Stomach (tissue), 9 donors: ENCODE results near the gene RAP2A. TPM values are rescaled to one million over a fixed set of nuclear protein-coding genes. Genes with fewer than 3 reads are reported as not detected.

ENCODE experiments used
- DNase-seq, 2 donors: peaks; one replicate each; pipeline versions ENCODE4 v3.0.0 to v3.0.0-alpha.2; 2013 to 2019
- H3K27ac ChIP-seq, 5 donors: fragments of 200-600 bp in 4 of 5; sonication (generic) in 4 of 5; one replicate each; pipeline ENCODE4 v1.5.1; 2013 to 2019; ENCODE audit warnings: mild to moderate bottlenecking in 1 of 5, moderate library complexity in 1 of 5
- H3K27me3 ChIP-seq, 3 donors: fragments of 200-600 bp; sonication (generic); one replicate each; pipeline ENCODE4 v1.5.1; 2017 to 2019; ENCODE audit warnings: mixed run types in 1 of 3
- H3K36me3 ChIP-seq, 4 donors: fragments of 200-600 bp; sonication (generic); 1 replicate in 3 of 4; 2 replicates in 1 of 4; pipeline ENCODE4 v1.5.1; 2016 to 2019
- H3K4me1 ChIP-seq, 4 donors: fragments of 200-600 bp; sonication (generic); one replicate each; pipeline ENCODE4 v1.5.1; 2016 to 2019
- H3K4me3 ChIP-seq, 4 donors: fragments of 200-600 bp; sonication (generic) in 3 of 4; one replicate each; pipeline ENCODE4 v1.5.1; 2016 to 2019; ENCODE audit warnings: mild to moderate bottlenecking in 1 of 4
- H3K9me3 ChIP-seq, 4 donors: fragments of 200-600 bp; sonication (generic); one replicate each; pipeline ENCODE4 v1.5.1; 2016 to 2019
- CTCF ChIP-seq, 7 experiments: fragments of 450-650 bp in 4 of 7; fragments of 200-600 bp in 3 of 7; sonication (generic) in 3 of 7; IDR thresholded peaks; one replicate each; pipeline ENCODE4 v1.5.1; 2016 to 2019; ENCODE audit warnings: antibody characterized with exemption in 7 of 7, control low read depth in 2 of 7, mild to moderate bottlenecking in 1 of 7
- EP300 ChIP-seq: sonication (generic); formaldehyde crosslinking; IDR thresholded peaks from one replicate; pipeline ENCODE4 v1.6.1; 2017; ENCODE audit warnings: antibody characterized with exemption
- POLR2A ChIP-seq, 4 donors: fragments of 450-650 bp; IDR thresholded peaks; one replicate each; pipeline ENCODE4 v1.6.1; 2016; ENCODE audit warnings: antibody characterized with exemption in 4 of 4, control low read depth in 2 of 4, mild to moderate bottlenecking in 1 of 4, moderate library complexity in 1 of 4
- POLR2AphosphoS5 ChIP-seq, 3 donors: sonication (generic); formaldehyde crosslinking; IDR thresholded peaks; one replicate each; pipeline ENCODE4 v1.6.1; 2016; ENCODE audit warnings: antibody characterized with exemption in 3 of 3
- WGBS, 5 donors: extraction: QIAGEN DNeasy Blood & Tissue Kit in 3 of 5; methylation state at CpG; one replicate each; pipeline versions ENCODE4 v1.1.5 to v1.1.7; 2013 to 2018; 5-methylcytosine and 5-hydroxymethylcytosine counted together
- intact Hi-C: fragments of 100-400 bp; cut with DNase I; formaldehyde crosslinking; loops from one replicate; pipeline ENCODE4 v1.15.1; 2023; ENCODE audit warnings: low total_unique reads
- polyA plus RNA-seq, 3 donors: library from polyadenylated mRNA; stranded (reverse); fragments of 200-250 nt; gene quantifications; one replicate each; pipeline ENCODE4 v1.2.3, GENCODE V29; 2013
- total RNA-seq, 5 donors: library from RNA; depleted of rRNA; stranded (reverse); fragments of >200 nt; gene quantifications; one replicate each; pipeline versions ENCODE4 v1.1.0 to v1.2.3, GENCODE V29; 2014 to 2016
- donor health status: healthy with polysubstance abuse.
- donor health status: Bipolar disorder and iron deficiency.
- donor health status: healthy.

RAP2A gene
- total and polyA plus RNA-seq, 8 donors, result 2.6 to 51.0 (median 8.6) TPM

- Histone ChIP-seq H3K9me3 (no peaks in the 10 kb centered on the region), H3K36me3 (no peaks in the 10 kb centered on the region), H3K27me3 (no peaks in the 10 kb centered on the region), H3K4me3 (no peak overlapping the region), H3K27ac (no peak overlapping the region), H3K4me1 (peaks cover 0 to 28% (median 15%) of the 10 kb centered on the region in 4 donors)
- intact Hi-C loops, result no loop called here
- DNase-seq, result no peak
- no peak for TF ChIP-seq POLR2AphosphoS5 (IDR thresholded peaks at IDR 0.05)
- no peak for TF ChIP-seq CTCF (IDR thresholded peaks at IDR 0.05)
- TF ChIP-seq EP300, result no peak
- TF ChIP-seq POLR2A (IDR thresholded peaks at IDR 0.05), result no peak
- WGBS, 5 donors, result 79 to 84% (median 81%) methylated on average over 4 of the region's 4 CpGs
These were observed 2.7 kb upstream of the RAP2A start for GRCh38 chr13:97431171-97431764.

- DNase-seq, result no peak
- 5 to 8% (median 7%) methylated on average over 19 of the region's 19 CpGs for WGBS, 5 donors
These were observed 1.6 kb upstream of the RAP2A start for GRCh38 chr13:97432232-97432916.

GRCh38 chr13:97432917-97433726, 847 bp upstream of the RAP2A start:
- DNase-seq, result peak; percentile 98 to 100
- TF ChIP-seq CTCF (IDR thresholded peaks at IDR 0.05) (no peak), POLR2AphosphoS5 (IDR thresholded peaks at IDR 0.05) (peak; percentile 54 to 76 (median 72))
- Histone ChIP-seq H3K36me3 (no peaks in the 10 kb centered on the region), H3K27ac (peak overlapping the region; percentile 94 to 100 (median 99)), H3K9me3 (no peaks in the 10 kb centered on the region), H3K4me3 (peak overlapping the region; percentile 67 to 80 (median 76)), H3K4me1 (peaks cover 0 to 41% (median 26%) of the 10 kb centered on the region in 4 donors), H3K27me3 (no peaks in the 10 kb centered on the region)
- intact Hi-C loops, result no loop called here
- WGBS, 5 donors, result 0 to 1% (median 0%) methylated on average over 33 to 50 of the region's 50 CpGs

More at GRCh38 chr13:97432232-97432916, 1.6 kb upstream of the RAP2A start:
- Histone ChIP-seq H3K9me3 (no peaks in the 10 kb centered on the region), H3K36me3 (no peaks in the 10 kb centered on the region), H3K4me1 (peaks cover 0 to 37% (median 20%) of the 10 kb centered on the region in 4 donors), H3K4me3 (peak overlapping the region; percentile 67 to 80 (median 76)), H3K27ac (peak overlapping the region; percentile 87 to 100 (median 99)), H3K27me3 (no peaks in the 10 kb centered on the region)
- intact Hi-C loops, result no loop called here
- TF ChIP-seq POLR2A (IDR thresholded peaks at IDR 0.05) (peak in 1 of 4 donors; percentile 37), EP300 (no peak)

- no peak for TF ChIP-seq EP300
- TF ChIP-seq POLR2A (IDR thresholded peaks at IDR 0.05), result no peak
- no peak for TF ChIP-seq CTCF (IDR thresholded peaks at IDR 0.05)
- TF ChIP-seq POLR2AphosphoS5 (IDR thresholded peaks at IDR 0.05), result no peak
- Histone ChIP-seq H3K4me3 (peak overlapping the region; percentile 67 to 80 (median 76)), H3K9me3 (no peaks in the 10 kb centered on the region), H3K27ac (peak overlapping the region; percentile 71 to 100 (median 96)), H3K36me3 (no peaks in the 10 kb centered on the region), H3K4me1 (peaks cover 0 to 56% (median 30%) of the 10 kb centered on the region in 4 donors), H3K27me3 (no peaks in the 10 kb centered on the region)
- DNase-seq, result peak; percentile 37 to 79
- WGBS, 5 donors, result 0 to 1% (median 0%) methylated on average over 15 to 60 of the region's 60 CpGs
- intact Hi-C loops, result no loop called here
These were observed 630 bp downstream of the RAP2A start for GRCh38 chr13:97434397-97435201.
